Activated T-helper 1 cell treated with anti-CD3 and anti-CD28 coated beads, Interleukin-2, amount 50 U/mL, for 16 hours (primary cell): ENCODE results near the gene RANGAP1.

ENCODE experiments used
- DNase-seq, 2 donors: peaks; one replicate each; pipeline ENCODE4 v3.0.0-alpha.2; 2020; ENCODE audit warnings: low read depth in 1 of 2, low spot score in 1 of 2

RANGAP1 gene

DNA sequence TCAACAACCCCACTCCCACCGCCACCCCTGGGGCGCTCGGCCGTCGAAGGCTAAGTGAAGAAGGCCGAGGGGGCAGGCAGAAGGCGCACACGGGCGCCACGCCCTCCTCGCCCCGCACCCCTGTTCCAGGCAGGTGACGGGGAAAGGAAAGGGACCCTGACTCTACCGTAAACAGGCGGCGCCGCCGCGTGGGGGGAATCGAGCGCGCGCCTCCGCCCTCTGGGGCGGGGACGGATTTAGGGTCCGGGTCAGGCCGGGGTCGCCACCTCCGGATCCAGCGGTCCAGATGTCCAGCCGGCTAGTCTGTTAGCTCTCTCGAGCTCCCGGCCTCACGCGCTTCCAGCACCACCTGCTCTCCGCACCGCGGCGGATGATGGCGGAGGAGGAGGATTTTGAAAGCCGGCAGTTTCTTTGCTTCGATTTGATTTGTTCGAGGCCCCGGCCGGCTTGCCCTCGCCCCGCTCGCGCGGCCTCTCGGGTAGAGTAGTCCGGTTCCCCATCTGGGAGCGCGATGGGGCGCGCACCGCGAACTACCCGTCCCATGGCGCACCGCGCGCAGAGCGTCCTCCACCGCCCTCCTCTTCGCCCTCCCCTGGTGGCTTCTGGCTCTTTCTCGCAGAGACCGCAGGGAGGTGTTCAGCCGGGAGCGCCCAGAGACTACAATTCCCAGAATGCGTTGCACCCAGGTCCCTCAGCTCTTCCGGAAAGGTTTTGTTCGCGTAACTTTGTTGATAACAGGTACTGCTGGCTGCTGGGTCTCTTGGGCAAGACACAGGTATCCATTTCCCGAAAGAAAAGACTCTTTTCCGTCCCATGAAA is at the start of gene RANGAP1:
TSS of gene RANGAP1 (minus strand) at position 368 of the 819 bp plus-strand sequence. CDS start 5,143 bp downstream, outside the sequence.
- DNase-seq: peak; percentile 95 to 98

DNA sequence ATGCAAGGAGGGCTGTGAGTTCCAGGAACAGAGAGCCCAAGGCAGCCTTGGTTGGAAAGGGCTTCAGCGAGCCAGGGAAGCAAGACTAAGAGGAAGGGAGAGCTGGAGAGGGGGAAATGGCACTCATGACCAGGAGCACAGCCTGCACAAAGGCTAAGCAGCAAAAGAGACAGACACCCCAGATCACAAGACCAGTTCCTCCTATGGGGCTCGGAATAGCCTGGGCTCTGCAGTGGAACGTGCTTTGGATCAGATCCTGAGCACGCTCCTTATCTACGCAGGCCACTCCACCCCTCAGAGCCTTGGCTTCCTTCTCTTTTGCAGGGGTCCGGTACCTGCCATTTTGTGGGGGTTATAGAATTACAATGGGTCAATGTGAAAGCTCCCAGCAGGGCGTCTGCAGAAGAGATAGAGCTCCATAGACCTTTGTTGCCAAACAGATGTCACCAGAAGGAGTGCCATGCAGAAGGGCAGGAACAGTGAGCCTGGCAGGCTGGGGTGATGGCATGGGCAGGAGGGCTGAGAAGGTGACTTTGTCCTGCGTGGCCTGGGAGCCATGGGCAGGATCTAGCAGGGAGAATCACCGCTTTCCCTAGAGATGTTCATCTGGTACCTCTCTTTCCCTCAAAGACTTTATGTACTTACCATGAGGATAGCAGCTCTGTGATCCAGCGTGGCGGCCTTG is 49.1 kb upstream of the RANGAP1 start:
- no peak for DNase-seq

- DNase-seq: no peak
Measured at GRCh38 chr22:41334215-41334614, 48.2 kb upstream of the RANGAP1 start.

DNA sequence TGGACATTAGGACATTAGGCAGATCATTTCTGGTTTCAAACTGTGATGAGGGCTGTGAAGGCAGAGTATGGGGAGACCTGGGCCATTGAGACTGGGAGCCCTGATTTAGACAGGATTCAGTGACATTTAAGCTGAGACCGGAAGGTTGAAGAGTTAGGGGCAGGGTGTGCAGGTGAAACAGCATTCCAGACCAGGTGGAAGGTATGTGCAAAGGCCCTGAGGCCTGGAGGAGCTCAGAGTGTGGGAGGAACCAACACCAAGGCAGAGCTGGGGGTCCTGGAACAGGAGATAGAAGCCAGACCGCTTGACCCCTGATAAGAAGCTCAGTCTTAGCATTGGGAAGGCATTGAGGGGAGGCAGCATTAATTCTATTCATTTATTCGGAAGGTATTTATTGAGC is 47.8 kb upstream of the RANGAP1 start:
- no peak for DNase-seq

- DNase-seq: no peak
Measured at GRCh38 chr22:41332217-41332939, 46.4 kb upstream of the RANGAP1 start.

GRCh38 chr22:41330169-41330568 is 44.2 kb upstream of the RANGAP1 start:
- no peak for DNase-seq

GRCh38 chr22:41327124-41327523 is 41.1 kb upstream of the RANGAP1 start:
- no peak for DNase-seq

GRCh38 chr22:41324821-41325528 is 39.0 kb upstream of the RANGAP1 start:
- DNase-seq: no peak

- DNase-seq: no peak
Measured at GRCh38 chr22:41320416-41321240, 34.6 kb upstream of the RANGAP1 start.

GRCh38 chr22:41315586-41315985 is 29.6 kb upstream of the RANGAP1 start:
- DNase-seq: no peak

DNA sequence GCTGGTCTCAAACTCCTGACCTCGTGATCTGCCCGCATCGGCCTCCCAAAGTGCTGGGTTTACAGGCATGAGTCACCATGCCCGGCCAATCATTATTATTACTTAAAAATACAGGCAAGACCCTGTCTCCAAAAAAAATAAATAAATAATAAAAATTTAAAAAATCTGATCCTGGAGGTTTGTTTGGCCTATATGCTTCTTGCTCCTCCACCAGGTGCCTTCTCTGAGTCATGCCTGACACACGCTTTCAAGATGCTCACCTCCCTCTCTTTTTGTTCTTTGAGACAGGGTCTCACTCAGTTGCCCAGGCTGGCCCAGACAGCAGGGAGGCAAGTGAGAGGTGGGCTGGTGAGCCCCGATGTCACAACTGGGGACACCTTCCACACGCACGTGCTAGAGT is 28.8 kb upstream of the RANGAP1 start:
- no peak for DNase-seq

- DNase-seq: no peak
Measured at GRCh38 chr22:41311487-41311886, 25.5 kb upstream of the RANGAP1 start.

DNA sequence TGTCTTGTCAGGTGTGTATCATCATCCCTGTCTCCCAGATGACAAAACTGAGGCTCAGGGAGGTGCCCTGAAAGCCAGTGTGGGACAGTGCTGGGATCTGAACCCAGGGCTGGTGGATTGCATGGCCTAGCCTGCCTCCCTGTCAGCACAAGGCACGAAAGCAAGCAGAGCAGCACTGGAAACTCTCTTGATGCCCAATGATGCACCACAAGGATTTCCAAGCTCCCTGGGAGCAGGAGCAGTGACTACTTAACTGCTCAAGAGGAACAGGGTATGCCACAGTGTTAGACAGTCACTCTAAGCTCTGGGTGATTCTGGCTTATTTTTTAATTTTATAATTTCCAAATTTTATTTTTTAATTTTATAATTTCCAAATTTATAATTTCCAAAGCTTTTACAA is 24.3 kb upstream of the RANGAP1 start:
- DNase-seq: no peak

- DNase-seq: no peak
Measured at GRCh38 chr22:41308544-41308947, 22.6 kb upstream of the RANGAP1 start.

DNA sequence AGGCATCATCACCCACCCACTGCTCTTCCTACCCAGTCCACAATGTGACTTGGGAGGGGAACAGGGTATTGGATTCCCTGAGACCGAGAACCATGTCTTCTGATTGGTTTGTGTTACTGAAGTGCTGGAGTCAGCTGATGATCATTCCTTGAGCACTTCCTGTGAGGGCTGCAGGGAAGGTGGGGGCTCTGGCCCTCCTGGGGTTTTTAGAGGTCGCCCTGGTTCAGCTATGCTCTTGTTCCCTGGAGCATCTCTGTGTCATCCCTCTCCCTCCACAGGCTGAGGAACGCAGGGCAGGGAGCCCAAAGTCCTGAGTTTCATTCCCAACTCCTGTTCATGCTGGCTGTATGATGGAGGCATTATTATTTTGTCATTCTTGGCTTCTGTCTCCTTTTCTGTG is 22.1 kb upstream of the RANGAP1 start:
- no peak for DNase-seq

GRCh38 chr22:41305646-41306045 is 19.7 kb upstream of the RANGAP1 start:
- DNase-seq: no peak

DNA sequence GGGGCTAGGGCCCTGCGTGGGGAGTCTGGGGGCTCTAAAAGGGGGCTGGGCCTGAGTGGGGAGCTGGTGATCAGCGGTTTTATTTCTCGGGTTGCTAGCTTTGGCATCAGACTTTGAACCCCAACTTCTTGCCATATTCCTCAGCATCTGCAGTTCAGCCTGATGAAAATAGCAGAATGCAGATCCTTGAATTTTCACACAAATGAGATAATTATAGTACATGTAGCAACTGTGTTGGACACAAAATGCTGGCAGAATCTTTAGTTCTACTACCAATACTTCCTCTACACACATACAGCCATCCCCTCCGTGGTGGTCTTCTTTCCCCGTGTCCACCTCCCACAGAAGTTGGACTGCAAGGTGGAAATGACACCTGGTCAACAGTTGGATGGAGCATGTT is 16.8 kb upstream of the RANGAP1 start:
- no peak for DNase-seq

DNA sequence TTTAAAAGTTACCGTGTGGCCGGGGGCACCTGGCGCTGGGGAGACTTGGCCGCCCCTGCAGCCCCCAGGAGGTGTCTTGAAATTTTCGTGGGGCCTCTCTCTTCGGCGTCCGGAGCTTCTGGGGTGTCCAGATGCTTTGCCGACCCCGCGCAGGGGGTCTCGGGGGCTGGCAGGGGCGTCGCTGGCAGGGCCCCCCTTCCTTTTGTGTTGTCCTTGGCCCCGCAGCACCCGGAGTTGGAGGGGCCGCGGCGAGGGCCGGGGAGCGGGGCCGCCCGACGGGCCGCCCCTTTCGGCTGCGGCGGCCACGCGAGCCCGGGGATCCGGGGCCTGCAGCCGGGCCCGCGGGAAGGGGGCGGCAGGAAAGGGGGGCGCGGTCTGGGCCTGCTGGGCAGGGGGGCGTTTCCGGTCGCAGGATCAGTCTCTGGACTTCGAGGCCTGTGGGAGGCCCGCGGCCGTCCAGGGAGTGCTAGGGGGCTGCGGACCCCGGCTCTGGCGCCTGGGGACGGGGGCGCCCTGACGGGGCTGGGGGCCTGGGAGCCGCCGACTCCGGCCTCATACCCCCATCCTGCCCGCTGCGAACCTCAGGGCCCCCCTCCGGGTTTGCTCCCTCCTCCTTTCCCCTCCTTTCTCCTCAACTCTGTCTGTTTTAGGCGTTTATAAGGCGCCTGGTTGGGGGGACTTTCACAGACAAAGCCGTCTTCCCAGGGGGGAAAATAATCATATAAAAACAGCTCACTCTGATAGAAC is 16.2 kb upstream of the RANGAP1 start:
- no peak for DNase-seq

- DNase-seq: peak; percentile 63 to 76
Measured at GRCh38 chr22:41301085-41302020, 15.4 kb upstream of the RANGAP1 start, which contains the start of gene ZC3H7B. Gene ZC3H7B, plus strand, starts transcription at chr22:41301525. Its CDS starts 19,136 bp downstream, at chr22:41320661.
